HG02798 (cell line): Measurements from ENCODE around the gene EIPR1.

Experiments
- ATAC-seq: cut with Tn5 transposase; IDR thresholded peaks from one replicate; pipeline ENCODE4 v1.9.1; 2021; ENCODE audit warnings: mild to moderate bottlenecking; ENCODE audit not compliant: unreplicated experiment, poor library complexity

Gene EIPR1

GRCh38 chr2:3377612-3378432, at the start of gene EIPR1:
Gene EIPR1 (minus strand): TSS chr2:3377818. CDS start chr2:3377689, 129 bp downstream.
- peak; percentile 86 for ATAC-seq

GRCh38 chr2:3427272-3427671, 49.7 kb upstream of the EIPR1 start:
- peak; percentile 77 for ATAC-seq

- ATAC-seq, result no peak
Observed at GRCh38 chr2:3426615-3427014, 49.0 kb upstream of the EIPR1 start.

- ATAC-seq, result no peak
Observed at GRCh38 chr2:3424171-3424795, 46.7 kb upstream of the EIPR1 start.

- peak; percentile 40 for ATAC-seq
Observed at GRCh38 chr2:3423492-3424170, 46.0 kb upstream of the EIPR1 start.

- ATAC-seq, result peak; percentile 52
Observed at GRCh38 chr2:3422161-3422779, 44.7 kb upstream of the EIPR1 start.

GRCh38 chr2:3421580-3421979, 44.0 kb upstream of the EIPR1 start:
- ATAC-seq, result no peak

- no peak for ATAC-seq
Observed at GRCh38 chr2:3420769-3421397, 43.3 kb upstream of the EIPR1 start.

- ATAC-seq, result no peak
Observed at GRCh38 chr2:3420076-3420768, 42.6 kb upstream of the EIPR1 start.

GRCh38 chr2:3418766-3419404, 41.3 kb upstream of the EIPR1 start:
- ATAC-seq, result no peak

- no peak for ATAC-seq
Observed at GRCh38 chr2:3414133-3414860, 36.7 kb upstream of the EIPR1 start.

GRCh38 chr2:3413697-3414096, 36.1 kb upstream of the EIPR1 start:
- ATAC-seq, result no peak

- ATAC-seq, result no peak
Observed at GRCh38 chr2:3411103-3411502, 33.5 kb upstream of the EIPR1 start.

- ATAC-seq, result no peak
Observed at GRCh38 chr2:3409627-3410170, 32.1 kb upstream of the EIPR1 start.

- no peak for ATAC-seq
Observed at GRCh38 chr2:3408781-3409180, 31.2 kb upstream of the EIPR1 start.

GRCh38 chr2:3406501-3406900, 28.9 kb upstream of the EIPR1 start:
- no peak for ATAC-seq

- ATAC-seq, result no peak
Observed at GRCh38 chr2:3405876-3406275, 28.3 kb upstream of the EIPR1 start.

GRCh38 chr2:3405307-3405706, 27.7 kb upstream of the EIPR1 start:
- ATAC-seq, result no peak
